ENCODE measurements around the gene PIP4K2C. TPM values are rescaled to one million over a fixed set of nuclear protein-coding genes. Genes with fewer than 3 reads are reported as not detected.
"Not testable (repeated sequence)": the region's sequence is repeated elsewhere in the genome, so short reads cannot be mapped to it uniquely, and the experiment has no call there.

PIP4K2C gene
- total and polyA plus RNA-seq, 5 experiments from 2014 or later: 10.9 to 24.8 (median 23.4) TPM

GRCh38 chr12:57645990-57646658 lies 55.1 kb downstream of the PIP4K2C start:
- H3K36me3 Mint-ChIP-seq, H3K27ac Mint-ChIP-seq, DNase-seq, H3K4me1 Mint-ChIP-seq, POLR2A ChIA-PET, H3K4me3 Mint-ChIP-seq, ATAC-seq: not testable (repeated sequence)
- peaks cover 0 to 12% (median 3%) of the 10 kb centered on the region in 5 donors for H3K27me3 Mint-ChIP-seq
- peaks cover 0 to 12% (median 0%) of the 10 kb centered on the region in 9 donors for H3K9me3 Mint-ChIP-seq

- H3K4me1 Mint-ChIP-seq, ATAC-seq, H3K27ac Mint-ChIP-seq, DNase-seq, H3K4me3 Mint-ChIP-seq, H3K36me3 Mint-ChIP-seq, POLR2A ChIA-PET: not testable (repeated sequence)
- Mint-ChIP-seq H3K27me3 (peaks cover 0 to 12% (median 3%) of the 10 kb centered on the region in 5 donors), H3K9me3 (peaks cover 0 to 12% (median 0%) of the 10 kb centered on the region in 9 donors)
Measured at GRCh38 chr12:57646659-57647049, 55.7 kb downstream of the PIP4K2C start.

Other genes with a start within 250 kb of the PIP4K2C start
- 100 to 1,000 TPM; 104 to 115 TPM for gene R3HDM2, start 160.1 kb upstream of the PIP4K2C start, total RNA-seq
- gene R3HDM2, start 160.1 kb upstream of the PIP4K2C start, polyA plus RNA-seq: 10 to 100 TPM in 1 of 3 donors, 1 to 10 TPM in 2; 5.4 to 17.3 (median 7.4) TPM
- under 1 TPM; 0.18 to 0.19 TPM for gene INHBC, start 156.4 kb upstream of the PIP4K2C start, total RNA-seq
- not detected for gene INHBC, start 156.4 kb upstream of the PIP4K2C start, polyA plus RNA-seq
- gene INHBE, start 135.9 kb upstream of the PIP4K2C start, total RNA-seq: not detected
- gene INHBE, start 135.9 kb upstream of the PIP4K2C start, polyA plus RNA-seq: under 1 TPM in 1 of 3 donors, not detected in 2; 0.16 TPM
- gene GLI1, start 131.4 kb upstream of the PIP4K2C start, total RNA-seq: 1 to 10 TPM; 1.9 to 2.7 TPM
- not detected for gene GLI1, start 131.4 kb upstream of the PIP4K2C start, polyA plus RNA-seq
- 100 to 1,000 TPM; 287 to 291 TPM for gene ARHGAP9, start 111.3 kb upstream of the PIP4K2C start, total RNA-seq
- 100 to 1,000 TPM; 136 to 240 (median 150) TPM for gene ARHGAP9, start 111.3 kb upstream of the PIP4K2C start, polyA plus RNA-seq
- 100 to 1,000 TPM; 368 to 386 TPM for gene MARS1, start 103.1 kb upstream of the PIP4K2C start, total RNA-seq
- 10 to 100 TPM; 81.0 to 93.5 (median 91.9) TPM for gene MARS1, start 103.1 kb upstream of the PIP4K2C start, polyA plus RNA-seq
- 10 to 100 TPM; 88.0 to 89.5 TPM for gene DDIT3, start 70.7 kb upstream of the PIP4K2C start, total RNA-seq
- 10 to 100 TPM; 13.1 to 18.7 (median 15.5) TPM for gene DDIT3, start 70.7 kb upstream of the PIP4K2C start, polyA plus RNA-seq
- 100 to 1,000 TPM in 1 of 2 experiments, 10 to 100 TPM in 1; 98.5 to 104 TPM for gene MBD6, start 68.4 kb upstream of the PIP4K2C start, total RNA-seq
- gene MBD6, start 68.4 kb upstream of the PIP4K2C start, polyA plus RNA-seq: 1 to 10 TPM in 2 of 3 donors, under 1 TPM in 1; 0.38 to 2.5 (median 2.1) TPM
- 10 to 100 TPM; 69.0 to 70.5 TPM for gene DCTN2, start 44.0 kb upstream of the PIP4K2C start, total RNA-seq
- 10 to 100 TPM; 60.6 to 67.8 (median 67.7) TPM for gene DCTN2, start 44.0 kb upstream of the PIP4K2C start, polyA plus RNA-seq
- gene KIF5A, start 41.1 kb upstream of the PIP4K2C start, total RNA-seq: 1 to 10 TPM; 1.5 to 2.3 TPM
- under 1 TPM in 2 of 3 donors, not detected in 1; 0.17 to 0.20 TPM for gene KIF5A, start 41.1 kb upstream of the PIP4K2C start, polyA plus RNA-seq
- 10 to 100 TPM; 36.2 to 36.3 TPM for gene DTX3, start 13.6 kb downstream of the PIP4K2C start, total RNA-seq
- 1 to 10 TPM; 4.9 to 9.4 (median 7.7) TPM for gene DTX3, start 13.6 kb downstream of the PIP4K2C start, polyA plus RNA-seq
- gene ARHGEF25, start 20.2 kb downstream of the PIP4K2C start, total RNA-seq: under 1 TPM; 0.27 to 0.55 TPM
- gene ARHGEF25, start 20.2 kb downstream of the PIP4K2C start, polyA plus RNA-seq: not detected
- under 1 TPM in 1 of 2 experiments, not detected in 1; 0.30 TPM for gene B4GALNT1, start 42.0 kb downstream of the PIP4K2C start, total RNA-seq
- gene B4GALNT1, start 42.0 kb downstream of the PIP4K2C start, polyA plus RNA-seq: not detected
- 100 to 1,000 TPM; 158 to 166 TPM for gene OS9, start 102.9 kb downstream of the PIP4K2C start, total RNA-seq
- 10 to 100 TPM; 53.6 to 56.3 (median 53.6) TPM for gene OS9, start 102.9 kb downstream of the PIP4K2C start, polyA plus RNA-seq
- gene AGAP2, start 147.6 kb downstream of the PIP4K2C start, total RNA-seq: 10 to 100 TPM; 54.4 to 58.8 TPM
- gene AGAP2, start 147.6 kb downstream of the PIP4K2C start, polyA plus RNA-seq: 1 to 10 TPM; 4.3 to 6.9 (median 5.6) TPM
- gene TSPAN31, start 153.8 kb downstream of the PIP4K2C start, total RNA-seq: 10 to 100 TPM; 22.5 to 24.8 TPM
- 10 to 100 TPM; 42.2 to 53.3 (median 47.3) TPM for gene TSPAN31, start 153.8 kb downstream of the PIP4K2C start, polyA plus RNA-seq
- 10 to 100 TPM; 44.6 to 49.0 TPM for gene CDK4, start 161.1 kb downstream of the PIP4K2C start, total RNA-seq
- gene CDK4, start 161.1 kb downstream of the PIP4K2C start, polyA plus RNA-seq: 100 to 1,000 TPM in 1 of 3 donors, 10 to 100 TPM in 2; 71.3 to 101 (median 80.5) TPM
- gene MARCHF9, start 163.9 kb downstream of the PIP4K2C start, total RNA-seq: 10 to 100 TPM; 59.5 to 64.8 TPM
- 1 to 10 TPM; 2.2 to 6.6 (median 4.5) TPM for gene MARCHF9, start 163.9 kb downstream of the PIP4K2C start, polyA plus RNA-seq
- gene CYP27B1, start 175.9 kb downstream of the PIP4K2C start, total RNA-seq: 1 to 10 TPM; 1.4 to 1.6 TPM
- gene CYP27B1, start 175.9 kb downstream of the PIP4K2C start, polyA plus RNA-seq: not detected
- 10 to 100 TPM; 14.6 to 17.6 TPM for gene METTL1, start 180.9 kb downstream of the PIP4K2C start, total RNA-seq
- 10 to 100 TPM; 12.9 to 21.7 (median 18.7) TPM for gene METTL1, start 180.9 kb downstream of the PIP4K2C start, polyA plus RNA-seq
- 1 to 10 TPM; 2.9 to 4.0 TPM for gene EEF1AKMT3, start 181.4 kb downstream of the PIP4K2C start, total RNA-seq
- 1 to 10 TPM; 1.4 to 4.2 (median 1.8) TPM for gene EEF1AKMT3, start 181.4 kb downstream of the PIP4K2C start, polyA plus RNA-seq
- gene TSFM, start 191.6 kb downstream of the PIP4K2C start, total RNA-seq: 10 to 100 TPM; 18.9 to 29.0 TPM
- 10 to 100 TPM; 25.5 to 31.0 (median 28.3) TPM for gene TSFM, start 191.6 kb downstream of the PIP4K2C start, polyA plus RNA-seq
- 10 to 100 TPM; 13.4 to 16.8 TPM for gene AVIL, start 227.5 kb downstream of the PIP4K2C start, total RNA-seq
- under 1 TPM; 0.11 to 0.80 (median 0.13) TPM for gene AVIL, start 227.5 kb downstream of the PIP4K2C start, polyA plus RNA-seq

All from naive thymus-derived CD8-positive, alpha-beta T cell (primary cell).